ENCODE data around the gene NFATC3.

DNA sequence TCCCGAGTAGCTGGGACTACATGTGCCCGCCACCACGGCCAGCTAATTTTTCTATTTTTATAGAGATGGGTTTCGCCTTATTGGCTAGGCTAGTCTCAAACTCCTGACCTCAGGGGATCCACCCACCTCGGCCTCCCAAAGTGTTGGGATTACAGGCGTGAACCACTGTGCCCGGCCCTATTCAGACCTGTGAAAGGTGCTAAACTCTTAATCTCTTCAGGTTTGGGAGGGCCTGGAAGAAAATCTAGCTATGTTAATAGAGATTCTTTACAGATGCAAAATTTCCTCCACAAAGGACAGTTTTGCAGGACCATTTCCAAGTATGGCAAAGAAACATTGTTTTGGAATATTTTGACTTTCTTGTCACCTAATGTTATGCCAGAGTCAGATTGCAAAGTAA lies 156.9 kb downstream of the NFATC3 start:
- TF ChIP-seq POLR2A (IDR thresholded peaks at IDR 0.05; ENCODE audit: low read depth, low read length): no peak
- TF ChIP-seq SPI1 (IDR thresholded peaks at IDR 0.05; ENCODE audit: low read depth, low read length): no peak
- no peak for TF ChIP-seq POLR2AphosphoS5 (IDR thresholded peaks at IDR 0.05; ENCODE audit: low read depth, low read length)

Data from GM12891 (cell line).